H1 (cell line): Measurements from ENCODE around the gene TMC6. TPM values are rescaled to one million over a fixed set of nuclear protein-coding genes. Genes with fewer than 3 reads are reported as not detected.

Experiments
- CBX8 ChIP-seq: fragments of 300-800, 300-1000 bp; sonication (generic); IDR thresholded peaks from 2 replicates; pipeline ENCODE4 v1.7.1; 2016; ENCODE audit warnings: low read depth, low read length, borderline replicate concordance
- GABPA ChIP-seq: IDR thresholded peaks from 2 replicates; pipeline ENCODE4 v1.6.1; 2011; ENCODE audit warnings: mild to moderate bottlenecking, low read length, moderate library complexity, borderline replicate concordance; ENCODE audit not compliant: insufficient read depth
- JUN ChIP-seq: IDR thresholded peaks from 2 replicates; pipeline ENCODE4 v1.6.1; 2011; ENCODE audit warnings: low read depth, mild to moderate bottlenecking, improper control_type of control experiment, low read length
- KDM5A ChIP-seq: fragments of 200-600 bp; IDR thresholded peaks from 2 replicates; pipeline ENCODE4 v1.7.1; 2012; ENCODE audit warnings: mild to moderate bottlenecking, low read length, inconsistent platforms, mixed read lengths
- NANOG ChIP-seq: IDR thresholded peaks from 2 replicates; pipeline ENCODE4 v1.6.1; 2011; ENCODE audit warnings: low read length, low read depth, mild to moderate bottlenecking, inconsistent platforms; ENCODE audit not compliant: insufficient read depth, poor library complexity, severe bottlenecking
- RAD21 ChIP-seq, 2 experiments: IDR thresholded peaks in 1 of 2; conservative IDR thresholded peaks in 1 of 2; 2 replicates each; pipeline ENCODE4 v1.6.1; 2011; ENCODE audit warnings: low read depth in 2 of 2, low read length in 2 of 2, improper control_type of control experiment in 1 of 2, inconsistent platforms in 1 of 2, mild to moderate bottlenecking in 1 of 2, moderate library complexity in 1 of 2
- SAP30 ChIP-seq: fragments of 300-600 bp; sonication (generic); IDR thresholded peaks from 2 replicates; pipeline ENCODE4 v1.7.1; 2012; ENCODE audit warnings: low read length, moderate library complexity, mild to moderate bottlenecking, inconsistent platforms; ENCODE audit not compliant: insufficient read depth, insufficient replicate concordance
- TAF7 ChIP-seq: optimal IDR thresholded peaks from 2 replicates; pipeline ENCODE3; 2011; ENCODE audit warnings: low read depth, mild to moderate bottlenecking, inconsistent platforms, low read length, moderate library complexity, borderline replicate concordance
- polyA plus RNA-seq, 7 experiments: library from polyadenylated mRNA; depleted of rRNA in 3 of 7; stranded (reverse) in 5 of 7; unstranded in 2 of 7; fragments of >200 nt in 5 of 7; fragments of 200-250 nt in 2 of 7; gene quantifications; 1 replicate in 5 of 7; 2 replicates in 1 of 7; 4 replicates in 1 of 7; pipeline versions ENCODE4 v1.2.1 to v1.2.3, GENCODE V29; 2011 to 2013; ENCODE audit warnings: missing spikeins in 2 of 7, mixed read lengths in 2 of 7
- total RNA-seq: library from RNA; stranded (reverse); fragmentation: NEBNext Ultra II Directional; extraction: Animal tissue kit (Norgen Biotek cat#: 25700); gene quantifications from 2 replicates; pipeline ENCODE4 v1.2.1, GENCODE V29; 2021
- TF ChIP-seq, protein P1 (sequence below): fragments of 300-600 bp; sonication (generic); IDR thresholded peaks from 2 replicates; pipeline ENCODE4 v1.7.1; 2012; ENCODE audit warnings: low read length, moderate library complexity, mild to moderate bottlenecking, inconsistent platforms; ENCODE audit not compliant: insufficient replicate concordance

The TMC6 gene
- total and polyA plus RNA-seq, 2 of the 8 experiments (the other 6 are each of a cell fraction or from before 2014, with no cell fraction given), result 39.4 to 77.6 TPM

DNA sequence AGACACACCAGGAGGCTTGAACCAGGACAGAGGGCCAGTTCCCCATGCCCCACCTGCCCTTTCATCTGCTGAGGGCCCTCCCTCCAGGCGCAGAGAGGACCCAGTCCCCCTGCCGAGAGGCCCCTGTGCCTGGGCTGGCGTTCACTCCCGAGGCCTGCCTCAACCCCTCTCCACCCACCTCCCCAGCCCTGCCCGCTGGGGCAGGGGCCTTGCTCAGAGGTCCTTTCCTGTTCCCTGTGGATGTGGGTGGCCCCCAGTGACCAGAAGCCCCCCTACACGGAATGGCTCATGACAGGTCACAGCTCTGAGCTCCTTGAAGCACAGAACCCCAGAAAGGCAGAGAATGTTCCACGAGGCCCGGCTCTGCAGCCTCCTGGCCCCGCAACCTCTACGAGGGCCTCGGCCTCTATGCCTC, 6.7 kb downstream of the TMC6 start (continued):
- TF ChIP-seq, protein P1, sequence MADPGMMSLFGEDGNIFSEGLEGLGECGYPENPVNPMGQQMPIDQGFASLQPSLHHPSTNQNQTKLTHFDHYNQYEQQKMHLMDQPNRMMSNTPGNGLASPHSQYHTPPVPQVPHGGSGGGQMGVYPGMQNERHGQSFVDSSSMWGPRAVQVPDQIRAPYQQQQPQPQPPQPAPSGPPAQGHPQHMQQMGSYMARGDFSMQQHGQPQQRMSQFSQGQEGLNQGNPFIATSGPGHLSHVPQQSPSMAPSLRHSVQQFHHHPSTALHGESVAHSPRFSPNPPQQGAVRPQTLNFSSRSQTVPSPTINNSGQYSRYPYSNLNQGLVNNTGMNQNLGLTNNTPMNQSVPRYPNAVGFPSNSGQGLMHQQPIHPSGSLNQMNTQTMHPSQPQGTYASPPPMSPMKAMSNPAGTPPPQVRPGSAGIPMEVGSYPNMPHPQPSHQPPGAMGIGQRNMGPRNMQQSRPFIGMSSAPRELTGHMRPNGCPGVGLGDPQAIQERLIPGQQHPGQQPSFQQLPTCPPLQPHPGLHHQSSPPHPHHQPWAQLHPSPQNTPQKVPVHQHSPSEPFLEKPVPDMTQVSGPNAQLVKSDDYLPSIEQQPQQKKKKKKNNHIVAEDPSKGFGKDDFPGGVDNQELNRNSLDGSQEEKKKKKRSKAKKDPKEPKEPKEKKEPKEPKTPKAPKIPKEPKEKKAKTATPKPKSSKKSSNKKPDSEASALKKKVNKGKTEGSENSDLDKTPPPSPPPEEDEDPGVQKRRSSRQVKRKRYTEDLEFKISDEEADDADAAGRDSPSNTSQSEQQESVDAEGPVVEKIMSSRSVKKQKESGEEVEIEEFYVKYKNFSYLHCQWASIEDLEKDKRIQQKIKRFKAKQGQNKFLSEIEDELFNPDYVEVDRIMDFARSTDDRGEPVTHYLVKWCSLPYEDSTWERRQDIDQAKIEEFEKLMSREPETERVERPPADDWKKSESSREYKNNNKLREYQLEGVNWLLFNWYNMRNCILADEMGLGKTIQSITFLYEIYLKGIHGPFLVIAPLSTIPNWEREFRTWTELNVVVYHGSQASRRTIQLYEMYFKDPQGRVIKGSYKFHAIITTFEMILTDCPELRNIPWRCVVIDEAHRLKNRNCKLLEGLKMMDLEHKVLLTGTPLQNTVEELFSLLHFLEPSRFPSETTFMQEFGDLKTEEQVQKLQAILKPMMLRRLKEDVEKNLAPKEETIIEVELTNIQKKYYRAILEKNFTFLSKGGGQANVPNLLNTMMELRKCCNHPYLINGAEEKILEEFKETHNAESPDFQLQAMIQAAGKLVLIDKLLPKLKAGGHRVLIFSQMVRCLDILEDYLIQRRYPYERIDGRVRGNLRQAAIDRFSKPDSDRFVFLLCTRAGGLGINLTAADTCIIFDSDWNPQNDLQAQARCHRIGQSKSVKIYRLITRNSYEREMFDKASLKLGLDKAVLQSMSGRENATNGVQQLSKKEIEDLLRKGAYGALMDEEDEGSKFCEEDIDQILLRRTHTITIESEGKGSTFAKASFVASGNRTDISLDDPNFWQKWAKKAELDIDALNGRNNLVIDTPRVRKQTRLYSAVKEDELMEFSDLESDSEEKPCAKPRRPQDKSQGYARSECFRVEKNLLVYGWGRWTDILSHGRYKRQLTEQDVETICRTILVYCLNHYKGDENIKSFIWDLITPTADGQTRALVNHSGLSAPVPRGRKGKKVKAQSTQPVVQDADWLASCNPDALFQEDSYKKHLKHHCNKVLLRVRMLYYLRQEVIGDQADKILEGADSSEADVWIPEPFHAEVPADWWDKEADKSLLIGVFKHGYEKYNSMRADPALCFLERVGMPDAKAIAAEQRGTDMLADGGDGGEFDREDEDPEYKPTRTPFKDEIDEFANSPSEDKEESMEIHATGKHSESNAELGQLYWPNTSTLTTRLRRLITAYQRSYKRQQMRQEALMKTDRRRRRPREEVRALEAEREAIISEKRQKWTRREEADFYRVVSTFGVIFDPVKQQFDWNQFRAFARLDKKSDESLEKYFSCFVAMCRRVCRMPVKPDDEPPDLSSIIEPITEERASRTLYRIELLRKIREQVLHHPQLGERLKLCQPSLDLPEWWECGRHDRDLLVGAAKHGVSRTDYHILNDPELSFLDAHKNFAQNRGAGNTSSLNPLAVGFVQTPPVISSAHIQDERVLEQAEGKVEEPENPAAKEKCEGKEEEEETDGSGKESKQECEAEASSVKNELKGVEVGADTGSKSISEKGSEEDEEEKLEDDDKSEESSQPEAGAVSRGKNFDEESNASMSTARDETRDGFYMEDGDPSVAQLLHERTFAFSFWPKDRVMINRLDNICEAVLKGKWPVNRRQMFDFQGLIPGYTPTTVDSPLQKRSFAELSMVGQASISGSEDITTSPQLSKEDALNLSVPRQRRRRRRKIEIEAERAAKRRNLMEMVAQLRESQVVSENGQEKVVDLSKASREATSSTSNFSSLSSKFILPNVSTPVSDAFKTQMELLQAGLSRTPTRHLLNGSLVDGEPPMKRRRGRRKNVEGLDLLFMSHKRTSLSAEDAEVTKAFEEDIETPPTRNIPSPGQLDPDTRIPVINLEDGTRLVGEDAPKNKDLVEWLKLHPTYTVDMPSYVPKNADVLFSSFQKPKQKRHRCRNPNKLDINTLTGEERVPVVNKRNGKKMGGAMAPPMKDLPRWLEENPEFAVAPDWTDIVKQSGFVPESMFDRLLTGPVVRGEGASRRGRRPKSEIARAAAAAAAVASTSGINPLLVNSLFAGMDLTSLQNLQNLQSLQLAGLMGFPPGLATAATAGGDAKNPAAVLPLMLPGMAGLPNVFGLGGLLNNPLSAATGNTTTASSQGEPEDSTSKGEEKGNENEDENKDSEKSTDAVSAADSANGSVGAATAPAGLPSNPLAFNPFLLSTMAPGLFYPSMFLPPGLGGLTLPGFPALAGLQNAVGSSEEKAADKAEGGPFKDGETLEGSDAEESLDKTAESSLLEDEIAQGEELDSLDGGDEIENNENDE, result no peak
- TF ChIP-seq TAF7, result no peak
- TF ChIP-seq NANOG, result no peak
- TF ChIP-seq RAD21 (IDR thresholded peaks at IDR 0.05 in 1 of 2, conservative IDR thresholded peaks at IDR 0.05 in 1 of 2; ENCODE audit: low read depth in 2 of 2, low read length in 2 of 2), result no peak
- no peak for TF ChIP-seq JUN
- no peak for TF ChIP-seq SAP30
- TF ChIP-seq CBX8, result no peak
- no peak for TF ChIP-seq KDM5A
- no peak for TF ChIP-seq GABPA
